SU-DHL-6 (cell line): ENCODE data around the gene GRAP2.

ENCODE experiments used
- H2AFZ ChIP-seq: fragments of 200-600 bp; sonication (generic); 2 replicates; pipeline ENCODE4 v1.6.1; 2014; ENCODE audit warnings: low read depth, mild to moderate bottlenecking, moderate library complexity, mixed read lengths, antibody characterized with exemption, low read length; ENCODE audit not compliant: severe bottlenecking
- H3F3A ChIP-seq: fragments of 200-600 bp; shearing (Covaris generic); 2 replicates; pipeline ENCODE4 v1.6.0; 2016; ENCODE audit warnings: antibody characterized with exemption, mild to moderate bottlenecking; ENCODE audit not compliant: insufficient read depth
- H3K27ac ChIP-seq: fragments of 200-600 bp; sonication (generic); 2 replicates; pipeline ENCODE4 v1.5.1; 2016; ENCODE audit warnings: low read depth, mild to moderate bottlenecking, low read length, moderate library complexity, mixed read lengths
- H3K27me3 ChIP-seq: fragments of 200-600 bp; sonication (generic), shearing (Covaris generic); 2 replicates; pipeline ENCODE4 v1.6.0; 2014; ENCODE audit warnings: mild to moderate bottlenecking, low read length
- H3K36me3 ChIP-seq: fragments of 200-600 bp; sonication (generic); 2 replicates; pipeline ENCODE4 v1.6.1; 2014; ENCODE audit warnings: mild to moderate bottlenecking, low read length, mixed read lengths
- H3K4me2 ChIP-seq: fragments of 300-600, 200-600 bp; shearing (Covaris generic), sonication (generic); 2 replicates; pipeline ENCODE4 v1.6.0; 2014; ENCODE audit warnings: low read length, low read depth, mild to moderate bottlenecking; ENCODE audit not compliant: poor library complexity, severe bottlenecking
- H3K4me3 ChIP-seq: fragments of 200-600 bp; sonication (generic); 2 replicates; pipeline ENCODE4 v1.5.1; 2014; ENCODE audit warnings: antibody characterized with exemption, low read length, mild to moderate bottlenecking, mixed read lengths; ENCODE audit not compliant: insufficient read depth, poor library complexity, severe bottlenecking
- H3K79me2 ChIP-seq: fragments of 200-600 bp; sonication (generic); 2 replicates; pipeline ENCODE4 v1.6.1; 2014; ENCODE audit warnings: mild to moderate bottlenecking, low read length, moderate library complexity; ENCODE audit not compliant: insufficient read depth
- H3K9ac ChIP-seq: fragments of 200-600 bp; sonication (generic); 2 replicates; pipeline ENCODE4 v1.7.0; 2014; ENCODE audit warnings: mild to moderate bottlenecking, low read length
- H3K9me2 ChIP-seq: fragments of 200-600 bp; sonication (generic); replicated peaks from 2 replicates; pipeline ENCODE4 v1.6.1; 2014; ENCODE audit warnings: low read length; ENCODE audit not compliant: insufficient read depth
- H3K9me3 ChIP-seq: fragments of 200-600 bp; sonication (generic); 2 replicates; pipeline ENCODE4 v1.6.1; 2014; ENCODE audit warnings: low read length, mixed read lengths; ENCODE audit not compliant: insufficient read depth
- H4K20me1 ChIP-seq: fragments of 200-600 bp; sonication (generic); 2 replicates; pipeline ENCODE4 v1.6.1; 2014; ENCODE audit warnings: low read depth, mild to moderate bottlenecking, antibody characterized with exemption, low read length, moderate library complexity, mixed read lengths
- EZH2phosphoT487 ChIP-seq: fragments of 200-600 bp; sonication (generic), shearing (Covaris generic); conservative IDR thresholded peaks from 2 replicates; pipeline ENCODE4 v1.6.1; 2018; ENCODE audit warnings: mild to moderate bottlenecking, antibody characterized with exemption, low read length, moderate library complexity, mixed read lengths
- TF ChIP-seq, protein P1 (sequence below): fragments of 200-600 bp; sonication (generic); IDR thresholded peaks from one replicate; pipeline ENCODE4 v1.5.1; 2017; ENCODE audit warnings: antibody characterized with exemption, mild to moderate bottlenecking, low read length, moderate library complexity; ENCODE audit not compliant: insufficient read depth, poor library complexity, severe bottlenecking

GRAP2 gene

DNA sequence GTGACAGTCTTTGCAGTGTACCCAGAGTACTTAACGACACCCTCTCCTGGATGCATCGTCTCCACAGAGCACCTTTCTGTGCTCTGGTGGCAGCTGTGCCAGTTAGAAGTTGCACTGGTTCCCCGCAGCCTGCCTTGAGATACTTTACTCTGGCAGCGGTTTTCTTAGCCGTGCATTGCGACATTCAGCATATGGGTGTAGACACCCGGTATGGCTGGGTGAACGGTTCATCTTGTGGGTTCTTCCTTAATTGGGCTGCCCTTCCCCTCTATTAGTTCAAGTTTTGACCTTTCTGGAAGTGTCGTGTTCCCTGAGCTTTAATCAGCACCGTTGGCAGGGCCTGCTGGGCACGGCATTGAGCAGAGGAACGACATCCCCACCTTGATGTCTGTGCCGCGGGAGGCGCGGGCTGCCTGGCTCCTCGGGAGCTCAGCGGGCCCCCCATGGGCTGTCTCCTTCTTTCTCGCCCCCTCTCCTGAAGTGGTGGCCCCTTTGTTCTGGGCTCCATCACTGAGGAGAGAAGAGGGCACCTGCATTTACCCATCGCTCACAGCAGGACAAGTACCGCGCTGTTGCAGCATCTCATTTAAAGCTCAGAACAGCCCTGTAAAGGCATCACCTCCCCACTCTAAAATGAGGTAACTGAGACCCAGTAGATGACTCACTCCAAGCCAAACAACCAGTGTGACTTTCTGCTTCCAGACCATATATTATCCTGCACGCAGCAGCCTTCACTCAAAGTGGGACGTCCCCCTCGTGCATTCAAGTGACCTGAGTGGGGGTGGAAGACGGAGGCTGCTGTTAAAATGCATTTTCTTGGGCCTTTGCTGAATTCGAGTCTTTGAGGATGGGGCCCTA lies 107.2 kb downstream of the GRAP2 start:
- TF ChIP-seq, protein P1, sequence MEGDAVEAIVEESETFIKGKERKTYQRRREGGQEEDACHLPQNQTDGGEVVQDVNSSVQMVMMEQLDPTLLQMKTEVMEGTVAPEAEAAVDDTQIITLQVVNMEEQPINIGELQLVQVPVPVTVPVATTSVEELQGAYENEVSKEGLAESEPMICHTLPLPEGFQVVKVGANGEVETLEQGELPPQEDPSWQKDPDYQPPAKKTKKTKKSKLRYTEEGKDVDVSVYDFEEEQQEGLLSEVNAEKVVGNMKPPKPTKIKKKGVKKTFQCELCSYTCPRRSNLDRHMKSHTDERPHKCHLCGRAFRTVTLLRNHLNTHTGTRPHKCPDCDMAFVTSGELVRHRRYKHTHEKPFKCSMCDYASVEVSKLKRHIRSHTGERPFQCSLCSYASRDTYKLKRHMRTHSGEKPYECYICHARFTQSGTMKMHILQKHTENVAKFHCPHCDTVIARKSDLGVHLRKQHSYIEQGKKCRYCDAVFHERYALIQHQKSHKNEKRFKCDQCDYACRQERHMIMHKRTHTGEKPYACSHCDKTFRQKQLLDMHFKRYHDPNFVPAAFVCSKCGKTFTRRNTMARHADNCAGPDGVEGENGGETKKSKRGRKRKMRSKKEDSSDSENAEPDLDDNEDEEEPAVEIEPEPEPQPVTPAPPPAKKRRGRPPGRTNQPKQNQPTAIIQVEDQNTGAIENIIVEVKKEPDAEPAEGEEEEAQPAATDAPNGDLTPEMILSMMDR: no peak
- no peak for TF ChIP-seq EZH2phosphoT487
- no peak overlapping the region for H3K27ac ChIP-seq
- H2AFZ ChIP-seq: no peak overlapping the region
- H3F3A ChIP-seq: no peaks in the 10 kb centered on the region
- H3K36me3 ChIP-seq: no peaks in the 10 kb centered on the region
- no peak overlapping the region for H3K4me3 ChIP-seq
- H3K9me2 ChIP-seq: no peaks in the 10 kb centered on the region
- no peaks in the 10 kb centered on the region for H3K79me2 ChIP-seq
- H4K20me1 ChIP-seq: no peaks in the 10 kb centered on the region
- H3K27me3 ChIP-seq: no peaks in the 10 kb centered on the region
- no peaks in the 10 kb centered on the region for H3K9me3 ChIP-seq
- H3K4me2 ChIP-seq: no peak overlapping the region
- no peak overlapping the region for H3K9ac ChIP-seq

DNA sequence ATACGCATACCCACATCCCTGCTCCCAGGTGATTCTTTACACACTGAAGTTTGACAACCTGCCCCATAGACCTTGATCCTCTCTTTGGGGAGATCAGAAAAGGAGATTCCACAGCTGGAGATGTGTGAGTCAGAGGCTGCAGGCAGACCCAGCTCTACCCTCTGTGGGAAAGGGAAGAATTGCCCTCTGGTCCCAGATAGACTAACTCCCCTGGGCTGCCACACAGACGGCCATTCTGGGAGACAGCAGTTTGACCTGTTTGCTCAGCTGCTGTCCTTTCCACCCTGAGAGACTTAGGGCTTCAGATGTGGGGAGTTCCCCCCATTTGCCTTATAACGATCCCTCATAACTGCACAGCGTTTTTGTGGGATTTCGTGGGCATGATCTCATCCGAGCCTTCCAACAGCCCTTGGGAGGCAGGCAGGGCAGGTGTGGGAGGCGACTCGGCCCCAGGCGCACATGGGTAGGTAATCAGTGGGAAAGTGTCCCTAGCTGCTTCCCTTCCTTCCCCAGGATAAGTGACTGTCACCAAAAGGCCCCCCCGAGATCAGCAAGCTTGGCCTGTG lies 107.9 kb downstream of the GRAP2 start:
- Histone ChIP-seq H3F3A (no peaks in the 10 kb centered on the region), H3K4me3 (no peak overlapping the region), H3K9me2 (no peaks in the 10 kb centered on the region), H2AFZ (no peak overlapping the region), H3K36me3 (no peaks in the 10 kb centered on the region), H3K4me2 (no peak overlapping the region), H3K27me3 (no peaks in the 10 kb centered on the region; the same call in 1 of the 2 replicates), H3K27ac (no peak overlapping the region), H3K9ac (no peak overlapping the region), H3K9me3 (no peaks in the 10 kb centered on the region), H3K79me2 (no peaks in the 10 kb centered on the region), H4K20me1 (no peaks in the 10 kb centered on the region)
- TF ChIP-seq EZH2phosphoT487: no peak
- TF ChIP-seq, protein P1: no peak

DNA sequence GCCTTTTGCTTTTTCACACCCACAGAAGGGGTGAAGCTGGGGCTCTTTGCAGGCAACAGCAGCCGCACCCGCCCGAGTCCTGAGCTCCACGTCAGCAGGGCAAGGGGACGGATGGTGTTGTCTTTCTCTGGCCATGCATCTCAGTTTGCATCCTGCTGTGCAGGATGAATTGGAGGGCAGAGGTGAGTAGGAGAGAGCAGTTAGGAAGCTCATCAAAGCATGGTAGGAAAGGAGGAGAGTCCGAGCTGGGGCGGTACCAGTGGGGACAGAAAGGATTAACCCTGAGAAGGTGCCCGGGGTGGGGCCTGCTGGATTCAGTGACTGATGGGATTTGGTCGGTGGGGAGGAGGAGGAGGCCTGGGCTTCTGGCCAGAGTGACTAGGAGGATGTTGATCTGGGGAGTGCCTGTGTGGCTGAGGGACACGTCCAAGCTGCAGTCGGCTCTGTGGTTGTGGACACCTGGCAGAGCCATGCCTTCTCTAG lies 108.4 kb downstream of the GRAP2 start:
- Histone ChIP-seq H3K27me3 (no peaks in the 10 kb centered on the region; the same call in 1 of the 2 replicates), H3K9ac (no peak overlapping the region), H3F3A (no peaks in the 10 kb centered on the region), H2AFZ (no peak overlapping the region), H3K4me3 (no peak overlapping the region), H3K9me2 (no peaks in the 10 kb centered on the region), H4K20me1 (no peaks in the 10 kb centered on the region), H3K36me3 (no peaks in the 10 kb centered on the region), H3K79me2 (no peaks in the 10 kb centered on the region), H3K27ac (no peak overlapping the region), H3K9me3 (no peaks in the 10 kb centered on the region), H3K4me2 (no peak overlapping the region)
- TF ChIP-seq, protein P1: no peak
- no peak for TF ChIP-seq EZH2phosphoT487
